Activated naive CD4-positive, alpha-beta T cell treated with anti-CD3 and anti-CD28 coated beads, Interleukin-2, amount 10 ng/mL, durations not matched to agents 7 days and 5 days (primary cell): ENCODE measurements around the gene RHOG.
"Not testable (repeated sequence)": the region's sequence is repeated elsewhere in the genome, so short reads cannot be mapped to it uniquely, and the experiment has no call there.

Experiments
- CTCF ChIA-PET: fragments of 350-600 bp; sonication (Branson Sonifier 250); formaldehyde crosslinking; loops from one replicate; lab custom pipeline; 2021; ENCODE audit warnings: antibody characterized with exemption; lab: Charles Lee
- DNase-seq: peaks from one replicate; pipeline ENCODE4 v3.0.0-alpha.2; 2020
- H3K27ac Mint-ChIP-seq: one replicate; pipeline ENCODE4 v1.8.0; 2021; ENCODE audit warnings: mild to moderate bottlenecking, moderate library complexity, mixed read lengths
- H3K27me3 Mint-ChIP-seq: one replicate; pipeline ENCODE4 v1.8.0; 2021; ENCODE audit warnings: mild to moderate bottlenecking, mixed read lengths
- H3K36me3 Mint-ChIP-seq: one replicate; pipeline ENCODE4 v1.8.0; 2021; ENCODE audit warnings: mixed read lengths
- H3K4me1 Mint-ChIP-seq: one replicate; pipeline ENCODE4 v1.8.0; 2021; ENCODE audit warnings: mixed read lengths
- H3K4me3 Mint-ChIP-seq: one replicate; pipeline ENCODE4 v1.8.0; 2021; ENCODE audit warnings: mild to moderate bottlenecking, moderate library complexity, mixed read lengths
- H3K9me3 Mint-ChIP-seq: one replicate; pipeline ENCODE4 v1.8.0; 2021; ENCODE audit warnings: mixed read lengths

RHOG gene

DNA sequence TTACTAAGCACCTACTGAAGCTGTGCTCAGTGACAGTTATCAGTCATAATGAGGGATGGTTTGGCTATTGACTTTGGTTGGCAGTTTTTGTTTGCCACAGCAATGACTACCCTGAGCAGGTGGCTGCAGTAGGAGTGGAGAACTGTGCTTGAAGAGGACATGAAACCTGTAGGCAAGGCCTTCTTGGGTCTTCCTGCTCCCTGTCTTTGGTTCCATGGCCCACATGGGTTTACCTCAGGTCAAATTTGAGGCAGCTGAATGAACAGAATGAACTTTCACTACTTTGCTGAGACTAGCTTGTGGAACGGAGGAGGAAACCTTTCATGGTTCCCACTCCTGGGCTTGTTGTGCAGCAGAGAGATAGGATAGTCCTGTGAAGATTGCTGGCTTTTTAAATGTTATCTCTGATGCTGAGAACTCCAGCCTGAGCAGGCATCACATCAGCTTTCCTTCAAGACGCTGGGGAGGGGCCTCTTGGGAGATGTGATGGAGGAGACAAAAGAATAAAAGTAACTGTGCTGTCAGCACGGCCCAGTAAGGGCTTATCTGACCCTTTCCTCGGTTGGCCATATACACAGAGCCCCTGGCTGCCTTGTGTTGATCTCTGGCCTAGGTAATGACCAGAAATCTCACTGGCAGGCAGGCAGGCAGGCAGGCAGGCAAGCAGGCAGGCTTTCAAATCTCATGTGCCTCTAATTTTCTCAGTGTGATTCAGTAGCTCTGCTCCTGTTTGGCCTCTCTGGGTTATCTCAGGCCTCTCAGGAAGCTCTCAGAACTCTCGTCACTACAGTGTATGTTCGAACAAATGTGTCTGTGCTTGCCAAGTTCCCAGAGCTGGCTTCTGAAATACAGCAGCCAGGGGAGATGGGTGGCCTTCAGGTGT lies 26.7 kb upstream of the RHOG start:
- Mint-ChIP-seq H3K4me1 (peaks cover 85% of the 10 kb centered on the region), H3K9me3 (no peaks in the 10 kb centered on the region), H3K27ac (peak overlapping the region; percentile 46), H3K4me3 (no peak overlapping the region), H3K27me3 (no peaks in the 10 kb centered on the region), H3K36me3 (peaks cover 36% of the 10 kb centered on the region)
- CTCF ChIA-PET = interaction anchor here (0.7 to 5.3 kb wide), 4 partner anchors 8 to 18 kb away, joined by 3 to 42 read pairs (median 6); partner anchors contain the start of gene STIM1
- DNase-seq = peak; percentile 27

- H3K4me3 Mint-ChIP-seq = no peak overlapping the region
- CTCF ChIA-PET = interaction anchor here (3.0 to 5.3 kb wide), 2 partner anchors 12 to 17 kb away, joined by 9 to 42 read pairs; partner anchors contain the start of gene STIM1
- H3K9me3 Mint-ChIP-seq = no peaks in the 10 kb centered on the region
- H3K36me3 Mint-ChIP-seq = peaks cover 37% of the 10 kb centered on the region
- no peak for DNase-seq
- peak overlapping the region; percentile 46 for H3K27ac Mint-ChIP-seq
- H3K27me3 Mint-ChIP-seq = no peaks in the 10 kb centered on the region
- peaks cover 87% of the 10 kb centered on the region for H3K4me1 Mint-ChIP-seq
These were observed 26.1 kb upstream of the RHOG start for GRCh38 chr11:3866836-3867208.

GRCh38 chr11:3866206-3866605 lies 25.4 kb upstream of the RHOG start:
- peak overlapping the region; percentile 86 for H3K27ac Mint-ChIP-seq
- DNase-seq = no peak
- H3K4me3 Mint-ChIP-seq = no peak overlapping the region
- H3K4me1 Mint-ChIP-seq = peaks cover 87% of the 10 kb centered on the region
- H3K27me3 Mint-ChIP-seq = no peaks in the 10 kb centered on the region
- peaks cover 34% of the 10 kb centered on the region for H3K36me3 Mint-ChIP-seq
- no peaks in the 10 kb centered on the region for H3K9me3 Mint-ChIP-seq
- CTCF ChIA-PET = no interaction called here

DNA sequence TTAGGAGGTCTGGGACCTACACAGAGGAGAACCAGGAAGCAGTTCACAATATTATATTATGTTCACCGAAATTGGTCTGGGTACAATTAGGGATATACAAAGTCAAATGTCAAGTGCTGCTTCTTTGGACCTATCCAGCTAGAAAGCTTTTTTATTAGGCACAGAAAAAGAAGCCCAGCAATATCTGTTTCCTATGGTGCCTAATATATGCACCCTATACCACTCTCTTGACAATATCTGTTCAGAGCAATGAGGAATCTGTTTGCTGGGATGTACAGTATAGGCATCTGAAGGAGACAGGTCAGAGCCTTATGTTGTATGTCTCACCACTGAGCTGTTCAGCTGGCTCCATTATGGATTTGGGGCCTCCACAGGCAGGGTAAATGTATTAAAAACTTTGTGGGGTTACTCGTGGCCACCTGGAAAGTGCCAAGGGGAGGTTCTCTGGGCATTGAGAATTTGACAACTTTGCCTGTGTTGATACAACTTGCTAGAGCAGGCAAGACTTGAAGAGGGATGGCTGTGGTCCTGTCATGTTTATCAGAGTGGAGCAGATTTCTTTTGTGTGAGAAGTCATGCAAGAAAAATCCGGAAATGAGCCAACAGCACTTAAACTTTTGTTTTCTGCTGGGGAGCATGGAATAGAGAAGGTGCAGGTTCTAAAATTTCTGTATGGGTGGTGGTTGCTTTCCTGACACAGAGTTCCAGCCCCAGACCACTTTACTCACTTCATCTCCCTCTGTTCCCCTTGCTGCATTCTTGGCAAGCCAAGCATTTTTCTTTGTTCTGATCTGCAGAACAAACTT lies 24.8 kb upstream of the RHOG start:
- H3K27ac Mint-ChIP-seq = peak overlapping the region; percentile 86
- peaks cover 87% of the 10 kb centered on the region for H3K4me1 Mint-ChIP-seq
- no peaks in the 10 kb centered on the region for H3K27me3 Mint-ChIP-seq
- DNase-seq = peak; percentile 22
- peaks cover 33% of the 10 kb centered on the region for H3K36me3 Mint-ChIP-seq
- no peaks in the 10 kb centered on the region for H3K9me3 Mint-ChIP-seq
- CTCF ChIA-PET = interaction anchor here (1.1 to 2.0 kb wide), 3 partner anchors 11 to 41 kb away, joined by 4 to 9 read pairs (median 5); partner anchors contain the start of gene STIM1
- H3K4me3 Mint-ChIP-seq = peak overlapping the region; percentile 19

DNA sequence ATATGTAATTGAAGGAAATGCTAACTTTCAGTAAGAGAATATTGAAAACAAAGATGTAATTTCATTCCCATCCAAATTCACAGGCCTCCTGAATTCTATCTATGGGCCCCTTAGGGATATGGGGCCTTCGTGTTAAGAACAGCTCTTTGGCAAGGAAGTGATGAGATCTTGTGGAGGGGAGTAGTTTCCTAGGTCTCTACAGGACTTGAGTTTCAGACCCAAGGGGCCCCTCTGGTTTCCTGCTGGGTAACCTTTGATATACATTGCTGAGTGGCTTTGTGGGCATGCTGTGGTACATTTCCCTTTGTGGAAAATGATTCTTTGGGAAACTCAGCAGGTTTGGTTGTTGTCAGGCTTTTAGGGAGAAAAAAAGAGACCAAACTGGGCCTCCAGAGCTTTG lies 20.9 kb upstream of the RHOG start:
- H3K27ac Mint-ChIP-seq = peak overlapping the region; percentile 88
- H3K9me3 Mint-ChIP-seq = no peaks in the 10 kb centered on the region
- CTCF ChIA-PET = interaction anchor here (0.6 to 5.0 kb wide), 4 partner anchors 11 to 212 kb away, joined by 3 to 30 read pairs (median 4); partner anchors contain the start of gene RHOG
- peaks cover 30% of the 10 kb centered on the region for H3K36me3 Mint-ChIP-seq
- H3K4me1 Mint-ChIP-seq = peaks cover 89% of the 10 kb centered on the region
- no peaks in the 10 kb centered on the region for H3K27me3 Mint-ChIP-seq
- peak; percentile 43 for DNase-seq
- H3K4me3 Mint-ChIP-seq = peak overlapping the region; percentile 98

- H3K27ac Mint-ChIP-seq = peak overlapping the region; percentile 88
- CTCF ChIA-PET = interaction anchor here (0.6 to 5.0 kb wide), 7 partner anchors 9 to 213 kb away, joined by 3 to 30 read pairs (median 4); partner anchors contain the start of gene RHOG
- not testable (repeated sequence) for H3K27me3 Mint-ChIP-seq, H3K9me3 Mint-ChIP-seq
- DNase-seq = peak; percentile 67
- peak overlapping the region; percentile 98 for H3K4me3 Mint-ChIP-seq
- peaks cover 82% of the 10 kb centered on the region for H3K4me1 Mint-ChIP-seq
- H3K36me3 Mint-ChIP-seq = peaks cover 35% of the 10 kb centered on the region
These were observed 20.2 kb upstream of the RHOG start for GRCh38 chr11:3860898-3861393.

DNA sequence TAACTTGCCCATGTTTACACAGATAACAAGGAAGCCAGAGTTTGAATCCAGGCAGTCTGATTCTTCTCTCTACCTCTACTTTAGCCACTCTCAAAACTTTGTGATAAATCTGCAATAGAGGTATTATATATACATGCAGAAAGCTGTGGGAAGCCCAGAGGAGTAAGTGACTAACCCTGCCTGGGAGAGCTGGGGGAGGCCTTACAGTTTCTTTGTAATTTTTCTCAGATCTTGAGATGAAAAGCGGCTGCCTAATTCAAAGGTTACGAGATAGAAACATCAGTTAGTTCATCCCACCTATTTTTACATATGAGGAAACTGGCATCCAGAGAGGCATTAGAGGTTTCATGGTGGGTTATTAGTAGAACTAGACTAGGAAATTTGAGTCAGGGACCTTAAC lies 19.6 kb upstream of the RHOG start:
- CTCF ChIA-PET = interaction anchor here (0.9 to 5.0 kb wide), 5 partner anchors 10 to 215 kb away, joined by 3 to 30 read pairs (median 9); no protein-coding TSS in a partner anchor
- peak overlapping the region; percentile 98 for H3K4me3 Mint-ChIP-seq
- peak overlapping the region; percentile 88 for H3K27ac Mint-ChIP-seq
- peaks cover 76% of the 10 kb centered on the region for H3K4me1 Mint-ChIP-seq
- no peaks in the 10 kb centered on the region for H3K27me3 Mint-ChIP-seq
- peaks cover 36% of the 10 kb centered on the region for H3K36me3 Mint-ChIP-seq
- H3K9me3 Mint-ChIP-seq = no peaks in the 10 kb centered on the region
- DNase-seq = peak; percentile 42

- Mint-ChIP-seq H3K4me3 (peak overlapping the region; percentile 98), H3K4me1 (peaks cover 71% of the 10 kb centered on the region), H3K27me3 (peaks cover 6% of the 10 kb centered on the region), H3K9me3 (no peaks in the 10 kb centered on the region), H3K36me3 (peaks cover 32% of the 10 kb centered on the region), H3K27ac (peak overlapping the region; percentile 88)
- CTCF ChIA-PET = interaction anchor here (0.7 to 5.0 kb wide), 9 partner anchors 8 to 216 kb away, joined by 3 to 30 read pairs (median 3); no protein-coding TSS in a partner anchor
- DNase-seq = peak; percentile 51
These were observed 18.7 kb upstream of the RHOG start for GRCh38 chr11:3859373-3859881.

GRCh38 chr11:3857628-3858027 lies 16.9 kb upstream of the RHOG start:
- H3K36me3 Mint-ChIP-seq = peaks cover 26% of the 10 kb centered on the region
- CTCF ChIA-PET = interaction anchor here (0.8 to 3.7 kb wide), 5 partner anchors 10 to 216 kb away, joined by 3 to 26 read pairs (median 3); no protein-coding TSS in a partner anchor
- peak overlapping the region; percentile 98 for H3K4me3 Mint-ChIP-seq
- no peaks in the 10 kb centered on the region for H3K9me3 Mint-ChIP-seq
- no peak for DNase-seq
- H3K4me1 Mint-ChIP-seq = peaks cover 77% of the 10 kb centered on the region
- peaks cover 6% of the 10 kb centered on the region for H3K27me3 Mint-ChIP-seq
- peak overlapping the region; percentile 95 for H3K27ac Mint-ChIP-seq

DNA sequence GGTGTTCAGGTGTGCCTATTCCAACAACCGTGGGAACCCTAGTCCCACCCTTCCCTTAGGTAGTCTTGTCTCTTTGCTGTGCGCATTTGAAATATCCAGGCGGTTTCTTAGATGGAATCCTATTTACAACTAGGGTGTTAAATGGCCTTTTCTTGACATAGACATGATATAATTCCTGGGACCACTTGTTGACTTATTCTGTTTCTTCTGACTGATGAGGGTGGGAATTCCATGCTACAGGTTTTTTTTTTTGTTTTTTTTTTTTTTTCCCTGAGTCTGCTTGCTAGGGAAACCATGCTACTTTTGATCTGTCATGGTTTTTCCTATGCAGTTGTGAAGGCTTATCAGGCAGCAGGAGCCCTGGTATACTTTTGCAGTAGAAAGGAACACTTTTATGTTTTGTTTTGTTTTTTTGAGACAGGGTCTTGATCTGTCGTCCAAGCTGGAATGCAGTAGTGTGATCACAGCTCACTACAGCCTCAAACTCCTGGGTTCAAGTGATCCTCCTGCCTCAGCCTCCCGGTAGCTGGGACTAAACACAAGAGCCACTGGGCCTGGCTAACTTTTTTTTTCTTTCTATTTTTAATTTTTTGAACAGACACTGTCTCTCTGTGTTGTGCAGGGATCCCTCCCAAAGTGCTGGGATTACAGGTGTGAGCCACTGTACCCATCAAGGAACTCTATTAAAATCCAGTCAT lies 16.2 kb upstream of the RHOG start:
- no peak for DNase-seq
- Mint-ChIP-seq H3K4me1 (peaks cover 76% of the 10 kb centered on the region), H3K9me3 (no peaks in the 10 kb centered on the region), H3K4me3 (peak overlapping the region; percentile 98), H3K36me3 (peaks cover 24% of the 10 kb centered on the region), H3K27ac (peak overlapping the region; percentile 95), H3K27me3 (peaks cover 6% of the 10 kb centered on the region)
- CTCF ChIA-PET = interaction anchor here (0.8 to 9.7 kb wide), 8 partner anchors 12 to 216 kb away, joined by 3 to 179 read pairs (median 34); partner anchors contain the start of gene RHOG

- H3K27me3 Mint-ChIP-seq = peaks cover 6% of the 10 kb centered on the region
- CTCF ChIA-PET = interaction anchor here (0.7 to 9.7 kb wide), 18 partner anchors 9 to 213 kb away, joined by 3 to 179 read pairs (median 15); partner anchors contain the start of gene RHOG
- H3K4me3 Mint-ChIP-seq = peak overlapping the region; percentile 98
- H3K4me1 Mint-ChIP-seq = peaks cover 67% of the 10 kb centered on the region
- DNase-seq = peak; percentile 71
- H3K27ac Mint-ChIP-seq = peak overlapping the region; percentile 95
- no peaks in the 10 kb centered on the region for H3K9me3 Mint-ChIP-seq
- H3K36me3 Mint-ChIP-seq = peaks cover 21% of the 10 kb centered on the region
These were observed 15.2 kb upstream of the RHOG start for GRCh38 chr11:3855808-3856491.
